Left ventricle myocardium superior (tissue), 1 donor: Measurements from ENCODE around the gene ENAH. TPM values are rescaled to one million over a fixed set of nuclear protein-coding genes. Genes with fewer than 3 reads are reported as not detected.
"Not testable (repeated sequence)": the region's sequence is repeated elsewhere in the genome, so short reads cannot be mapped to it uniquely, and the experiment has no call there.

Experiments
- ATAC-seq: fragments of 200-7000 bp; cut with Tn5 transposase; one replicate; pipeline ENCODE4 v1.9.1; 2020; ENCODE audit warnings: mild to moderate bottlenecking, moderate library complexity
- DNase-seq: peaks from one replicate; pipeline ENCODE4 v3.0.0-alpha.2; 2020
- intact Hi-C: fragments of 100-400 bp; cut with micrococcal nuclease; formaldehyde crosslinking; loops from one replicate; pipeline ENCODE4 v1.11.0; 2022
- total RNA-seq: library from RNA; stranded (reverse); fragmentation: NEBNext Ultra II Directional; extraction: Animal tissue kit (Norgen Biotek cat#: 25700); gene quantifications from one replicate; pipeline ENCODE4 v1.2.1, GENCODE V29; 2021
- donor health status: DM: no; HTN: yes; CAD: no; lungs with severe emphysema.

Gene ENAH
- total RNA-seq, 1 donor from 2014 or later = 90.1 TPM

DNA sequence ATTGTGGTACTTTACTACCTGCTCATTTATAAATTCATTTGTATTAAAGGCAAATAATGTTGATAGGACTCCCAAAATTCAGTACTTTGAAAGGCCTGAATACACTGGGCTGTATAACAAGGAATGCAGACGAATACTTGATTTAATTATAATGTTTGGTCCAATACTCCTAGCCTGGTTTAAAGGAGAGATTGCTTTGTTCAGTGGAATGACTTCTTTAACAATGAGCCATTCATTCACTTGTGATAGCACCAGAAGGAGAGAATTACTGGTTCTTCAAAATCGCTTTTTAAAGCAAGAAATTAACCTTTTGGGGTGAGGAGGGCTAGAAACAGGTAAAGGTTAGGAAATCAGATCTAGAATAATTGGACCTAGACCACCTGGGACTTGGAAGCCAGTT is 28.3 kb upstream of the ENAH start:
- no peak for ATAC-seq
- intact Hi-C loops = no loop called here
- no peak for DNase-seq

DNA sequence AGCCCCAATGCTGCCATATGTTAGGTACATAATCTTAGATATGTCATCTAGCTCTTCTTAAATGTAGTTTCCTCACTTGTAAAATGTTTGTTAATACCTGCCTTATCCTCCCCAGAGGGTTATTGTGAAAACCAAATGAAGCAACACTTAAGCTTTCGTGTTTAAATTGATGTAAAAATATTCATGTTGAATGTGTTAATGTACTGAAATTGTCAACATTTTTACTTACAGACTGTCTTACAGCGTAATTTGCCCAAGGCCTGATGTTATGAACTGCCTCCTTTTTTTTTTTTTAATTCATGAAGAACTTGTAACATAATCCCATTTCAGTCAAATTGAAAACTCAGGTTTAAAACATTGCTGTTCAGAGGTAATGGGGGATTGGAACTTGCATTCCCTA is 25.6 kb upstream of the ENAH start:
- no peak for ATAC-seq
- intact Hi-C loops = no loop called here
- DNase-seq = no peak

DNA sequence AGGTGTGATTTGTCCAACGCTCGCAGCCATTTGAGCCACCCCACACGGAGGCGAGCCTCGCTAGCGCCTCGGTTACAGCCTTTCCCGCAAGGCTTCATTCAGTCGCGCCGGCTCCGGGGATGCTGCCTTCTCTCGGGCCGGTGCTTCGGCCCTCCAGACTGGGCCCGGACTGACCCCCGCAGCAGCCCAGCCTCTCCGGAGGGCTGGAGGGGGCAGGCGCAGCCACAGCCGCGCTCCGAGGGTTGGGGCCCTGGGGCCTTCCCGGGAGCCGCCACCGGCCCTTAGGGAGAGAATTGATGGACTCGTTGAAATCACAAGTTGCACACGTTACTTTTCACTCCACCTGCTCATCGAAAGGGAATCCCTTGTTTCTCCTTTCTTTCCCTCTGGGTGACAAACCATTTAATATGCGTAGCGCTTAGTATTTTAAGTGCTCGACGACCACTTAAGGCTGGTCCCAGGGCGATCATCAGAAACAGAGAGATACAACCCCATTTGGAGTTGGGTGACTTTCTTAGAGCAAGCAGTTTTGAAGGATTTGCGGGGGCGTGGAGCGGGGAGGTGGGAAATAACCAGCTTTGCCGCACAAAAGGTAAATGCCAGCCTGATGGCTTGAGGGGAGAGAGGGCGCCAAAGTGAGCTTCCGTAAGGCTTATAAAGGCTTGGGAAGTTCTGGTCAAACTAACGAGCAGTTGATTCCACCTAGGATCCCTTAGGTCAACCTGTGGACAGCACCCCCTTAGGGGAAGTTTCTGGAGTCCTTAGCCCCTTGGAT is 24.6 kb upstream of the ENAH start:
- ATAC-seq (peak; percentile 25), DNase-seq (peak; percentile 35)
- intact Hi-C loops = no loop called here

DNA sequence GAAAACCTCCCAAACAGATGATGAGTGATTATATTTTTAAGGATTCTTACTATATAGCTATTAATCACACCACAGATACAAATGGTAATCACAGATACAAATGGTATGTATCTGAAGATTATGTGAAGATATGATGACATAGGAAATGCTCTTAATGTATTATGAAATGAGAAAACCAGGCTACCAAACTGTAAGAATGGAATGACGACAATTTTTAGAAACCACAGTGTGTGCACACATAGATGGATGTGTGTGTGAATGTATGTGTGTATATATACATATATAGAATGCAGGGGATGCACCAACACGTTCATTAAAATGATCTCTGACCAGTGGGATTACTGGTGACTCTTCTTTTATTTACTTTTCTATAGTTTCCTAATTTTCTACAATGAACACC is 21.5 kb upstream of the ENAH start:
- DNase-seq = no peak
- intact Hi-C loops = no loop called here
- ATAC-seq = no peak

DNA sequence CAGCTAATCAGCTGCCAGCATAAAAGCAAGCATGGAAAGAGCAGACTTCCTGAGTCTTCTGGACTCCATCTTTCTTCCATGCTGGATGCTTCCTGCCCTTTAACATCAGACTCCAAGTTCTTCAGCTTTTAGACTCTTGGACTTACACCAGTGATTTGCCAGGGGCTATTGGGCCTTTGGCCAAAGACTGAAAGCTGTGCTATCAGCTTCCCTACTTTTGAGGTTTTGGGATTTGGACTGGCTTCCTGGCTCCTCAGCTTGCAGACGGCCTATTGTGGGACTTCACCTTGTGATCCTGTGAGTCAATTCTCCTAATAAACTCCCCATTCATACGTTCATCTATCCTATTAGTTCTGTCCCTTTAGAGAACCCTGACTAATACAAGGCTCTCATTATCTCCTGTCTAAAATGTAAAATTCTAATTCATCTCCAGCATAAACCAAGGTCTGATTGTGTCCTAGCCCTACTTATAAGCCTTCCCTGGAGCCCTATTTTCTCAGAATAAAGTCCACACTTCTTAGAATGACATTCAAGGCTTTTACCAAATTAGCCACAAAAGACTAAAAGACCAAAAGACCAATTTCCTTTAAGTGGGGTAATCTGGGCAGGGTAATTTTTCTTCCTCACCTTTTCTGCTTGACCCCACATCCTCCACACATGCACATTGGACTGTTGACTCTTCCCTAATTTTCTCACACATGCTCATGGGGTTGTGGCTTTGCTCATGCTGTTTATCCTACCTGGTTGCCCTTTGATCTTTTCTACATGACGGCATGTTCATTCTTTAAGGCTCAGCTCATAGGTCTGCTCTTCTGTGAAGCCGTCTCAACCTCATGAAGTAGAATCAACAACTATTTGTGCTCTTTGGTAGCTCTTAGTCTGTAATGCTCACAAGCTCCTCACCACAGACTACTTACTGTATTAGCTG is 18.1 kb upstream of the ENAH start:
- no peak for ATAC-seq
- intact Hi-C loops = no loop called here
- DNase-seq = no peak

DNA sequence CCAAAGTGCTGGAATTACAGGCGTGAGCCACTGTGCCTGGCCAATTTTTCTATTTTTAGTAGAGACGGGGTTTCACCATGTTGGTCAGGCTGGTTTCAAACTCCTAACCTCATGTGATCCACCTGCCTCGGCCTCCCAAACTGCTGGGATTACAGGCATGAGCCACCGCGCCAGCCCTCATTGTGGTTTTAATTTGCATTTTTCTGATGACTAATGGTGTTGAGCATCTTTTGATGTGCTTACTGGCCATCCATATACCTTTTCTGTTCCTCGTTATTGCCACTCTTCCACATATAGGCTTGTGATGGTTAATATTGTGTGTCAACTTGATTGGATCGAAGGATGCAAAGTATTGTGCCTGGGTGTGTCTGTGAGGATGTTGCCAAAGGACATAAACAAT is 17.4 kb upstream of the ENAH start:
- intact Hi-C loops = no loop called here
- DNase-seq (no peak), ATAC-seq (no peak)

DNA sequence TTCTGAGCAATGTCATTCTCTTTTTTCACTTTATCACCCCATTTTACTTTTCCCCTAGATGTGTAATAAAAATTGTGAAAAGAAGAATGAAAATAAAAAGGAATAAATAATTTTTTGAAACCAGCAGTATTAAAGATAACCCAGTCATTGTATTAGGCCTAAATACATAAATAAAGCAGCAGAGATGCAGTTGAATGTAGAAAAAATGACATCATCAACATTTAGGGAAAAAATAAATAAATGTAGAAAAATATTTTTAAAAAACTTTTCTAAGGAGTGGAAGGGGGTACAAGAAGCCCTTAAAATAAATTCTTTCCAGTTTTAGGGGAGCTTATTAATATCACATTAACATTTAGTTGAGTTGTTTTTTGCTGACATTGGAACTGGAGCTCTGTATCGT is 15.3 kb upstream of the ENAH start:
- DNase-seq = no peak
- intact Hi-C loops = no loop called here

DNA sequence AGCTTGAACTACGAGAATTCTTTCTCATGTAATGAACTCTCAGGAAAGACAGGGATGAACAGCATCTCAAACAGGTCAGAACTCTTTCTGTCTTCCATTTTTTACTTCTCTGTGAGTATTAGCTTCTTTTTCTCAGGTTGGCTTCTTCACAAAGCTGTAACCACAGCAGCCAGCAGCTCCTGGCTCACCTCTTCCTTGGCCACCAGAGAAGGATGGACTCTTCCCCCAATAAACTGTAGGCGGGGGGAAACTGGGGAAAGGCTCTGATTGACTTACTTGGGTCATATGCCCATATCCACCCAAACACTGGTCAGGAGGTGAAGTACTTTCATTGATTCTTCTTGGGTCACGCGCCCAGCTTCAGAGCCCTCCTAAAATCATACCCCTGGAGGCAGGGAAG is 14.4 kb upstream of the ENAH start:
- intact Hi-C loops = no loop called here
- ATAC-seq (no peak), DNase-seq (no peak)

More for the DNA sequence above, 15.3 kb upstream of the ENAH start:
- no peak for ATAC-seq

DNA sequence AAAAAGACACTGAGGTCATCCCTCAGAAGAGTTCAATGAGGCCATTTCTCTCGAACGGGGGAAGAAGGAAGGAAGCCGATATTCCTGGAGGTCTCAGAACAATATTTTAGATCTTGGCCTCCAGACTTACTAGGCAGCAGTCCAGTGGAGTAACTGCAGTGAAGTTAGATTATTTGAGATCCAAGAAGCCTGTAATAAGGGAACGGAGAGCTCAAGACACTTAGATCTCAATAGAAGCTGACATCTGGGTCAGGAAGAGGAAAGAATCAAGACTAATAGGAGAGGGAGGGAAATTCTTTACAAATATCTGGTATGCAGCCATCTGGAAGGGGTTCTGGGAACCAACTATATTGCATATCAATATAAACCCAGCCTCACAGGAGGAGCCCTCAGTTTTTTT is 13.6 kb upstream of the ENAH start:
- DNase-seq (no peak), ATAC-seq (no peak)
- intact Hi-C loops = no loop called here

DNA sequence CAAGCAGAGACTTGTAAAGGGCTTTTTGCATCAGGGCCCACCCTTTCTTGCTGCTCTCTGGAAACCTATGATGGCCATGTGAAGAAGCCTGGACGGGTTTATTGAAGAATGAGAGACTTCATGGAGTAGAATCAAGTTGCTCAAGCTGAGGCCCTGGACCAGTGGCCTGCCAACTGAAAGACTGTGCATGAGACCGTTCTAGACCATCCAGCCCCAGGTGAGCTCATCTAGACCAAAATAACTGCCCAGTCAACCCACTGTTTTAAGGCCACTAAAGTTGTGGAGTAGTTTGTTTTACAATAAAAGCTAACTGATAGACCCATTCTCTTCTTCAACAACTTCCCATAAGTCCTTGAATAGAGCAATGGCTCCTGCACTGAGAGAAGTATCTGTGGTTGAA is 11.8 kb upstream of the ENAH start:
- intact Hi-C loops = no loop called here
- peak; percentile 32 for ATAC-seq

DNA sequence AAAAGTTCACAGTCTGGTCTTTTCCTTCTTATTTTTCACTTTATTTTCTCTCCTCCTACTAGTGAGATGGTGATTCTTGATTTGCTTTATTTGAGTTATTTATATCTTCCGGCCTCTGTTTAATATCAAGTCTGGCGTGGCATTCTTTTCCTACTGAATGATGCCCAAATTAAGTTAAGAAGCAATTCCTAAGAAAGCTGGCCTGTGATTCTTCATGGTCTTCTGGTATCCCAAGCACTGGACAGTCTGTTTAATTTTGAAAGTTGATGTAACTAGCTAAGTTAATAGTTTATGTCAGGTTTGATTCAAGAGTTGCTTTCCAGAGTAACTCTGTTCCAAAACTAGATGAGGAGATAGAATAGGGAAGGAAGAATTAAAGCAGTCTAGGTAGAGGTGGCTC is 9.2 kb upstream of the ENAH start:
- ATAC-seq = no peak

More for the DNA sequence above, 11.8 kb upstream of the ENAH start:
- no peak for DNase-seq

DNA sequence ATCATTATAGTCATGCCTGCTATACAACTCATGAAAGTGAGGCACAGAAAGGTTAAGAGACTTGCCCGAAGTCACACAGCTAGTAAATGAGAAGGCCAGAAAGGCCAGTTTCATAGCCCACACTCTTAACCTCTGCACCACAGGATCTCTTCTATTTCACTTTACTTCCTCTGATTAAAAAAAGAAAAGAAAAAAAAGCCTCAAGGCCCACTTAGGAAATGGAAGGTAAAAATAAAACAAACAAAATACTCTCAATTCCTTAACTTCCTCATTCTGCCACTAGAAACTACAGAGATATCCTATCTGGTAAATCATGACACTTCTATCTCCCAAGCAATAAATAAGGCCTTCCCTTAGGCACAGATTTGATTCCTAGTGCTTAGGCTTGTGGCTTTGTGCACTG is 7.6 kb upstream of the ENAH start:
- intact Hi-C loops = no loop called here
- no peak for DNase-seq
- no peak for ATAC-seq

More for the DNA sequence above, 9.2 kb upstream of the ENAH start:
- DNase-seq = no peak
- intact Hi-C loops = no loop called here

DNA sequence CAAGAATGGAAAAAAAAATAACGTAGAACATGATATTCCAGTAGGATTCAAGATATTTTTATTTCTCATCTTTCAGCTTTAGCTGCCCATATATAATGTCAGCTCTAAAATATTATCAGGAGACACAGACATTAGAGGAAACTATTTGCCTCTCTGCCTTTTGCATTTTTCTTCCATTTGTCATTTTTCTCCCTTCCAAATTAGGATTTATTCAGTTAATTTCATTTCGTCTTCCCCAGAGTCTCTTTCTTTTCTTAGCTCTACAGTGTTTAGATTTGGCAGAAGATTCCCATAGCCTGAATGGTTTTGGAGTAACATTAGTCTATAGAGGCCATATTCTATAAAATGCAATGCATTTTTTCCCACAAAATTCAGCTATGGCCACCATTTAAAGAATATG is 5.1 kb upstream of the ENAH start:
- intact Hi-C loops = loop anchor here (10.0 kb wide), 2 partner anchors 63 to 97 kb away; no protein-coding TSS in a partner anchor

DNA sequence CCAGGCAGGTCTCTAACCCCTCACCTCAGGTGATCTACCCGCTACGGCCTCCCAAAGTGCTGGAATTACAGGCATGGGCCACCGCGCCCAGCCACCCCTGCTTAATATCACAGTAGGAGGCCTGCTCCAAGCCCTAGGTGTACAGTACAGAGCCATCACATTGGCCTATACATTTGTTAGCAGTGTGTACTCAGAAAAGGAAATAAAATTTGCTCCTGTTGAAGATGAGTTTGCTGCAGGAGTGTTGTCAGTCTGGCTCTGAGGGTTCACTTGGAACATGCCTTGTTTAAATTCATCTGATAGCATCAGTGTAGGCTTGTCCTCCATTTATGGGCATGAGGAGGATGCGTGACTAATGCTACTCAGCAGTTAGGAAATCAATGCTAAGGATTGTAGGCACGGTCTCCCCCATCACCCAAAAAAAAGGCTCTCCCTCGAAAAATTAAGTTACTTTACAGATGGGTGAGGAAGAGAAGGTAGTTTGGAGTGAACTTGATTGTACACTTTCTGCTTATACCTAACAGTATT is 4.6 kb upstream of the ENAH start:
- intact Hi-C loops = loop anchor here (10.0 kb wide), 2 partner anchors 63 to 97 kb away; no protein-coding TSS in a partner anchor
- ATAC-seq (no peak), DNase-seq (no peak)

More for the DNA sequence above, 5.1 kb upstream of the ENAH start:
- no peak for ATAC-seq
- no peak for DNase-seq

DNA sequence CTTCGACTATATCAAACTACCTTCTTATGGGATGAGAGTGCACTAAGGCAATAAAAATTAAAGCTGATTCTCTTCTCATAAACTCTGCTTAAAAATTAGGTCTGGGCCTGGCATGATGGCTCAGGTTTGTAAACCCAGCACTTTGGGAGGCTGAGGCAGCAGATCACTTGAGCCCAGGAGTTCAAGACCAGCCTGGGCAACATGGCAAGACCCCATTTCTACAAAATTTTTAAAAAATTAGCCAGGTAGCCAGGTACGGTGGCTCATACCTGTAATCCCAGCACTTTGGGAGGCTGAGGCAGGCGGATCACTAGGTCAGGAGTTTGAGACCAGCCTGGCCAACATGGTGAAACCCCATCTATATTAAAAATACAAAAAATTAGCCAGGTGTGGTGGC is 3.3 kb upstream of the ENAH start:
- not testable (repeated sequence) for DNase-seq, ATAC-seq
- intact Hi-C loops = loop anchor here (10.0 kb wide), 2 partner anchors 61 to 99 kb away; no protein-coding TSS in a partner anchor

DNA sequence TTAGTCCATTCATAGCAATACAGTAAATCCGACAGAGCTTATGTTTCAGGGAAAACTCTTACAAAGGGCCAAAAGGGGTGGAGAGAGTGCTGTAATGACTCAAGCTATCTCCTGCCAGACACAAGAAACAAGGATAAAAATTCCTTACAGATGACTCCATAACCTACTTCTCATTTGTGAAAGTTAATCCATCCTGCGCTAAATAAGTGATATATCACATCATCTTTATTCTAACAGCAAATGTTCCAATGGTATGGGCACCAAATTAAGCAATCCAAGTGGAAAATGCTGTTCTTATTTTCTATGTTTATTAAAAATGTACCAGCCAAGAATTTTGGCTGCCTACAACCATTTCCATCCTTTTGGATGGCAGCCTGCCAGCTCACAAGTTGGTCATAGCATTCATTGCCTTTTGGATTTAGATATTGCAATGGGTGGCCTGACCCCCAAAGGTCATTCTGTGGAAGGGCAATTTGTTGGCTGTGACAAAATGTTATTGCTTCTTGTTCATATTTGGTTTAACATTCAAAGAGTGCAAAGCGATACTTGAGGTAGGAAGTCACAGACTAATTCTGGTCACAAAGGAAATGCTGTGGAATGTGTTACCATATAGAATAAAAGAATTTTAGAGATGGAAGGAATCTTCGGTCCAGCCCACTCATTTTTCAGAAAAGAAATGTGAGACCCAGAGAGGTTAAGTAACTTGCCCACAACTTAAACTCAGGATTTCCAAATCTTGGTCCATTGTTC is 2.8 kb upstream of the ENAH start:
- intact Hi-C loops = loop anchor here (10.0 kb wide), 2 partner anchors 61 to 99 kb away; no protein-coding TSS in a partner anchor
- DNase-seq (peak; percentile 50), ATAC-seq (no peak)

DNA sequence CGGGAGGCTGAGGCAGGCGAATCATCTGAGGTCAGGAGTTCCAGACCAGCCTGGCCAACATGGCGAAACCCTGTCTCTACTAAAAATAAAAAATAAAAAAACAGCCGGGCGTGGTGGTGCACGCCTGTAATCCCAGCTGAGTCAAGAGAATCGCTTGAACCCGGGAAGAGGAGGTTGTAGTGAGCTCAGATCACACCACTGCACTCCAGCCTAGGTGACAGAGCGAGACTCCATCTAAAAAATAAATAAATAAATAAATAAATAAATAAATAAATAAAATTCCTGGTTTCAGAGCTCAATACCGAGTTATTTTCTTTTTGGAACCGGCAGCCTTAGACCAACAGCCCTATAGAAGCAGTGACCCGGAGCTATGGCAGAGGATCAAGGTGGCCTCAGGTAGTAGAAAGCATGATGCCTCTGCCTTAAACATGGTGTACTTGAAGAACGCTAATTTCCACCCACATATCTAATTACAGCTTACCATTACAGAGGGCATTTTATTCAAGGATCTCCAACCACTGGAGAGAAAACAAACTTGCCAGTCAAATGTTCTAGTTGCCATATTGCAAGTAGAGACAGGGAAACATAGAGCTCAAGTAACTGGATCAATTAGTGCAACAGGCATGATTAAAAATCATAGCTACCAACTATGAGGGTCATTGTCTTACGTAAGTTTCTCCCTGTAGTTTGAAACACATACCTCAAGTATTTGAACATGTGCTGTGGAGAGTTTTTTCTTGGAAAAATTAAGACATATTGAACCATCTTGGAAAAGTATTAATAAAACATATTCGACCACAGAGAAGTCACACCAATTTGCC is 2.0 kb upstream of the ENAH start:
- intact Hi-C loops = loop anchor here (10.0 kb wide), 2 partner anchors 60 to 100 kb away; no protein-coding TSS in a partner anchor
- DNase-seq (no peak), ATAC-seq (no peak)

DNA sequence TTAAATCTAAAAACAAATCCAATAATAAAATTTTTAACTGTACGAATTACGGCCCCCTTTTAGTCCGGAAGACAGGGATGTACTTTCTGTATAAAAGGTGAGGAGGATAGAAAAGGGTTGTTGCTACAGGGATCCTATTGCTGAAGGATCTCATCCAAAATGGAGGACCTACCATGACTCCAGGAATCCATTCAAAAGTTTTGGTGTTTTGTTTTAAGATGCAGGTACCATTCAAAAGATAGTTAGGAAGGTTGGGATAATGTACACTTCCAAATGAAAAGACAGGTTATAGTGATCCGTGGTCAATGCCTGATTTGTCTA is 1.3 kb upstream of the ENAH start:
- DNase-seq = no peak
- ATAC-seq = no peak
- intact Hi-C loops = loop anchor here (10.0 kb wide), 2 partner anchors 59 to 101 kb away; no protein-coding TSS in a partner anchor
